A549 (cell line): ENCODE results near the gene CDK17. TPM values are rescaled to one million over a fixed set of nuclear protein-coding genes. Genes with fewer than 3 reads are reported as not detected.

Source experiments
- ATAC-seq, 2 experiments: fragments of 200-7000 bp in 1 of 2; fragments of >200 bp in 1 of 2; cut with Nextera tagmentation in 1 of 2; cut with Tn5 transposase in 1 of 2; 3 replicates each; pipeline versions ENCODE4 v1.8.0 to v1.9.1; 2018 to 2020; ENCODE audit warnings: mild to moderate bottlenecking in 1 of 2, moderate library complexity in 1 of 2
- CTCF ChIA-PET: fragments of 300-600 bp; sonication (Branson Sonifier 250); formaldehyde crosslinking; extraction: SDS; loops from one replicate; lab custom pipeline; 2021; ENCODE audit warnings: antibody characterized with exemption, inconsistent platforms; lab: Yijun Ruan, JAX
- POLR2A ChIA-PET: fragments of 350-600 bp; formaldehyde crosslinking; extraction: SDS; loops from one replicate; lab custom pipeline; 2021; ENCODE audit warnings: antibody characterized with exemption, inconsistent platforms; lab: Yijun Ruan, JAX
- DNase-seq, 2 experiments: peaks; one replicate each; pipeline versions ENCODE4 v3.0.0 to v3.0.0-alpha.2; 2011 to 2016; ENCODE audit warnings: low read depth in 1 of 2, low spot score in 1 of 2
- FAIRE-seq: peaks from 2 replicates; lab custom pipeline; 2011; peaks lifted over from hg19 to GRCh38; lab: Jason Lieb, UNC
- H3K27ac ChIP-seq, 2 experiments: fragments of >200 bp; sonication (Bioruptor Twin); formaldehyde crosslinking; 3 replicates each; pipeline ENCODE4 v1.5.1; 2016 to 2017
- H3K4me1 ChIP-seq: fragments of >200 bp; sonication (Bioruptor Twin); formaldehyde crosslinking; 3 replicates; pipeline ENCODE4 v1.6.1; 2016
- H3K4me2 ChIP-seq: fragments of >200 bp; sonication (Bioruptor Twin); formaldehyde crosslinking; 3 replicates; pipeline ENCODE4 v1.6.1; 2016
- H3K4me3 ChIP-seq: fragments of >200 bp; sonication (Bioruptor Twin); formaldehyde crosslinking; 3 replicates; pipeline ENCODE4 v1.5.1; 2016
- H3K9me3 ChIP-seq: fragments of >200 bp; sonication (Bioruptor Twin); formaldehyde crosslinking; 3 replicates; pipeline ENCODE4 v1.6.1; 2016
- CHD2 ChIP-seq: fragments of 150-350 bp; IDR thresholded peaks from 2 replicates; pipeline ENCODE4 v1.6.1; 2014; ENCODE audit warnings: low read length; ENCODE audit not compliant: partially characterized antibody
- FOSB ChIP-seq: fragments of 250-450 bp; sonication (Bioruptor Pico); IDR thresholded peaks from 2 replicates; pipeline ENCODE4 v1.5.0; 2020; ENCODE audit warnings: mild to moderate bottlenecking, moderate library complexity
- FOXS1 ChIP-seq: fragments of 250-450 bp; sonication (Bioruptor Pico); IDR thresholded peaks from 2 replicates; pipeline ENCODE4 v1.5.0; 2020; ENCODE audit warnings: mild to moderate bottlenecking, moderate library complexity
- HDAC2 ChIP-seq: fragments of 200-600 bp; sonication (generic); IDR thresholded peaks from 2 replicates; pipeline ENCODE4 v1.6.1; 2016
- HEYL ChIP-seq: fragments of 250-450 bp; sonication (Bioruptor Pico); IDR thresholded peaks from 2 replicates; pipeline ENCODE4 v1.8.0; 2021; ENCODE audit warnings: mild to moderate bottlenecking, moderate library complexity
- HOXA7 ChIP-seq: fragments of 250-450 bp; sonication (Bioruptor Pico); IDR thresholded peaks from 2 replicates; pipeline ENCODE4 v1.5.0; 2020; ENCODE audit warnings: mild to moderate bottlenecking, moderate library complexity
- JUN ChIP-seq, 2 experiments: fragments of >200 bp; sonication (Bioruptor Twin); formaldehyde crosslinking; IDR thresholded peaks; 2 replicates in 1 of 2; 3 replicates in 1 of 2; pipeline ENCODE4 v1.6.1; 2016 to 2017
- KDM1A ChIP-seq: fragments of 200-600 bp; sonication (generic); IDR thresholded peaks from 2 replicates; pipeline ENCODE4 v1.6.1; 2016; ENCODE audit warnings: low read depth, mild to moderate bottlenecking
- MAFK ChIP-seq: fragments of 450-650 bp; IDR thresholded peaks from 2 replicates; pipeline ENCODE4 v1.6.1; 2014; ENCODE audit not compliant: partially characterized antibody
- NFE2L2 ChIP-seq: fragments of 150-350 bp; conservative IDR thresholded peaks from 2 replicates; pipeline ENCODE4 v1.6.1; 2014; ENCODE audit warnings: low read length
- RARB ChIP-seq: fragments of 250-450 bp; sonication (Bioruptor Pico); IDR thresholded peaks from 2 replicates; pipeline ENCODE4 v1.8.0; 2021; ENCODE audit warnings: mild to moderate bottlenecking, moderate library complexity
- REST ChIP-seq: fragments of 200-600 bp; sonication (generic); IDR thresholded peaks from 2 replicates; pipeline ENCODE4 v1.6.1; 2016; ENCODE audit warnings: antibody characterized with exemption, mild to moderate bottlenecking, moderate library complexity
- RFX5 ChIP-seq: fragments of 450-650 bp; IDR thresholded peaks from 2 replicates; pipeline ENCODE4 v1.7.1; 2014; ENCODE audit warnings: antibody characterized with exemption, mild to moderate bottlenecking, moderate library complexity
- SMC3 ChIP-seq: fragments of >200 bp; sonication (Bioruptor Twin); formaldehyde crosslinking; IDR thresholded peaks from 3 replicates; pipeline ENCODE4 v1.6.1; 2018; ENCODE audit warnings: inconsistent platforms
- TP53 ChIP-seq: fragments of 250-450 bp; sonication (Bioruptor Pico); IDR thresholded peaks from 2 replicates; pipeline ENCODE4 v1.5.0; 2021; ENCODE audit warnings: mild to moderate bottlenecking, moderate library complexity
- WGBS: methylation state at CpG from one replicate; pipeline ENCODE4 v1.1.6; 2017; ENCODE audit errors: missing lambda C conversion rate; 5-methylcytosine and 5-hydroxymethylcytosine counted together
- polyA plus RNA-seq, 4 experiments: library from polyadenylated mRNA; depleted of rRNA in 3 of 4; stranded (reverse); fragments of >200 nt; fragmentation: RNase III in 1 of 4; extraction: RNeasy Plus Mini Kit Qiagen cat#74134 plus additional on column Dnase treatment in 1 of 4; gene quantifications; 2 replicates in 3 of 4; 3 replicates in 1 of 4; pipeline ENCODE4 v1.2.3, GENCODE V29; 2011 to 2017

The CDK17 gene
- polyA plus RNA-seq, 2 of the 4 experiments (the other 2 are of a cell fraction), result 11.4 to 43.5 TPM

DNA sequence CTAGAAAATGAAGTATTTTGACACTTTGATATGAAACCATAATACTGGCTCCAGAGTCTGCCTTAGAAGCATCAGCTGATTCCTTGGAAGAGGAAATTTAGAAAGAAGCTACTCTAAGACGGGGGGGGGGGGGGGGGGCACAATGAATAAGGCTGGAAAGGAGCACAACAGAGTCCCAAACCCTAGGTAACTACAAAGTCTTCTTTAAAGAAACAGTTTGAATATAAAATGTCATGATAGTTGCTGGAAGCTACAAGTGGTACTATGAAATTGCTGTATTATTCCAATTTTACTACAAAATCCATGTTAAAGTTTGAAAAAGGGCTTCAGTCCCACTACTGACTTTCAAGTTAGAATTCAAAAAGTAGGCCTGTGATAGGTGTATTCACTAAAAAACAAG, 31.6 kb downstream of the CDK17 start:
- H3K4me3 ChIP-seq, result no peak overlapping the region
- POLR2A ChIA-PET, result no interaction called here
- H3K4me1 ChIP-seq, result peaks cover 17% of the 10 kb centered on the region
- 68% methylated on average over 1 of the region's 1 CpG for WGBS
- CTCF ChIA-PET, result no interaction called here
- no peaks in the 10 kb centered on the region for H3K9me3 ChIP-seq
- no peak for ATAC-seq
- TF ChIP-seq NFE2L2 (no peak), REST (no peak), TP53 (CRISPR knock-in tag) (no peak), JUN (IDR thresholded peaks at IDR 0.05) (no peak), HDAC2 (no peak), HOXA7 (CRISPR knock-in tag) (no peak), FOXS1 (CRISPR knock-in tag) (no peak), FOSB (CRISPR knock-in tag) (no peak), KDM1A (no peak), HEYL (CRISPR knock-in tag) (no peak)
- no peak overlapping the region for H3K4me2 ChIP-seq
- no peak for DNase-seq
- no peak for FAIRE-seq
- H3K27ac ChIP-seq, result no peak overlapping the region

GRCh38 chr12:96368233-96368632, 32.0 kb downstream of the CDK17 start:
- Histone ChIP-seq H3K4me2 (no peak overlapping the region), H3K9me3 (no peaks in the 10 kb centered on the region), H3K27ac (no peak overlapping the region), H3K4me3 (no peak overlapping the region), H3K4me1 (peaks cover 18% of the 10 kb centered on the region)
- ChIA-PET CTCF (interaction anchor here (0.6 kb wide), 1 partner anchor 97 kb away, joined by 3 read pairs; no protein-coding TSS in a partner anchor), POLR2A (no interaction called here)
- FAIRE-seq, result no peak
- DNase-seq, result no peak
- no peak; a peak in 2 of 6 replicates for ATAC-seq
- no peak for TF ChIP-seq JUN (IDR thresholded peaks at IDR 0.05)
- TF ChIP-seq CHD2, result no peak
- no peak for TF ChIP-seq TP53 (CRISPR knock-in tag)
- 86% methylated on average over 2 of the region's 2 CpGs for WGBS

DNA sequence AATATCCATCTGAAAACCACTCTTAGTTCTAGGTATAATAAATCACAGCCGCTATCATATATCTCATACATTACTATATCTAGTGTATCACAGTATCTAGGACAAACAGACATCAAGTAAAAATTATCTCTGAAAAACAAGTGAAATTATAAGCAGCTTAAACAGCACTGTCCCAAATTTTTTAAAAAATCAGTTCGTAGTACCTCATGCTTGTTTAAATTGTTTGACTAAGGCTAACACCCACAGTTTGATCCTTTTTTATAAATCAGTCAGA, 33.9 kb downstream of the CDK17 start:
- Histone ChIP-seq H3K4me3 (no peak overlapping the region), H3K9me3 (no peaks in the 10 kb centered on the region), H3K27ac (no peak overlapping the region), H3K4me1 (peaks cover 20% of the 10 kb centered on the region), H3K4me2 (no peak overlapping the region)
- ChIA-PET POLR2A (no interaction called here), CTCF (interaction anchor here (0.6 to 0.9 kb wide), 2 partner anchors 35 to 1870 kb away, joined by 3 read pairs; no protein-coding TSS in a partner anchor)
- TF ChIP-seq RFX5 (no peak), SMC3 (no peak), MAFK (no peak)
- FAIRE-seq (no peak), ATAC-seq (no peak), DNase-seq (no peak)
- 91% methylated on average over 2 of the region's 2 CpGs for WGBS

DNA sequence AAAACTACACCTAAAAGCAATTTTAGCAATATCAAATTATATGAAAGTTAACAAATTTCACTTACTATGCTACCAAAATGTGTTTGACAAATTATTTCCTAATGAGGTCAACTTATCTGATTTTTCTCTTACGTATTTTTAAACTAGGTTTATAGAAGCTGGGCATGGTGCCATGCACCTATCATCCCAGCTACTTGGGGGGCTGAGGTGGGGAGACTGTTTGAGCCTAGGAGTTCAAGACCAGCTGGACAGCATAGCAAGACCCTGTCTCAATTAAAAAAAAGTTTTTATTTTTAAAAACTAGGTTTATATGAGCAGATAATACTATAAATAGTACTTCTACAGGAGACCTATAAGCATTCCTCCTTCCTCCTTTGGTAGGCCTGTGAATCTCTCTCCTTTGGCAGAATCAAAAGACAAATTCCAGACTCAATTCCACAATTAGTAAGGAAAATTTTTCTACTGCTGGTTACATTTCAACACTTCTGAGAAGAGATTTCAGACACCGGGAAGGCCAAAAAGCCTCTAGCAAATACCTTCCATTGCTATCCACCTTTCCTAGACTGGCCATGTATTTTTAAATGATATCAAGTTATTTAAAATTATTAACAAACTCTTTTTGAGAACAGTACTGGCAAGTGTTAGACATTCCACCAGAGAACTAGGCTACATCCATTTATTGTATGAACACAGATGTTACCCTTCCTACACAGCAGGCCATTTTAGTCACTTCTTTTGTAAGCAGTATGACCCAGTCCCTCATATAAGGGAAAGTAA, 34.4 kb downstream of the CDK17 start:
- WGBS, result 93% methylated on average over 2 of the region's 2 CpGs
- ChIA-PET CTCF (interaction anchor here (0.6 to 0.9 kb wide), 2 partner anchors 35 to 1871 kb away, joined by 3 read pairs; no protein-coding TSS in a partner anchor), POLR2A (no interaction called here)
- Histone ChIP-seq H3K4me2 (no peak overlapping the region), H3K9me3 (no peaks in the 10 kb centered on the region), H3K4me3 (no peak overlapping the region), H3K27ac (no peak overlapping the region), H3K4me1 (peaks cover 20% of the 10 kb centered on the region)
- no peak; a peak in 1 of 6 replicates for ATAC-seq
- no peak for TF ChIP-seq RARB (CRISPR knock-in tag)
- no peak for DNase-seq
- no peak for FAIRE-seq
